ENCODE results near the gene REG1B.
"Not testable (repeated sequence)": the region's sequence is repeated elsewhere in the genome, so short reads cannot be mapped to it uniquely, and the experiment has no call there.

REG1B gene

GRCh38 chr2:79083597-79084251, 4.1 kb downstream of the REG1B start:
- DNase-seq: no peak

- DNase-seq: no peak
Measured at GRCh38 chr2:79082987-79083386, 4.8 kb downstream of the REG1B start.

GRCh38 chr2:79071078-79071477, 16.7 kb downstream of the REG1B start:
- DNase-seq: no peak

- DNase-seq: no peak
Measured at GRCh38 chr2:79065201-79065600, 22.6 kb downstream of the REG1B start.

- DNase-seq: not testable (repeated sequence)
Measured at GRCh38 chr2:79054769-79055168, 33.0 kb downstream of the REG1B start.

GRCh38 chr2:79053486-79053885, 34.3 kb downstream of the REG1B start:
- not testable (repeated sequence) for DNase-seq

GRCh38 chr2:79041032-79041448, 46.8 kb downstream of the REG1B start:
- DNase-seq: no peak

GRCh38 chr2:79039944-79040343, 47.8 kb downstream of the REG1B start:
- DNase-seq: no peak
